Mucosa of rectum (tissue), 2 donors: Measurements from ENCODE around the gene ANKS1A.
A peak's percentile ranks its signal among the peaks of the same experiment; 100 is the strongest.

ENCODE experiments used
- H3K27ac ChIP-seq, 2 donors: one replicate each; pipeline ENCODE4 v1.7.0; 2013; ENCODE audit warnings: inconsistent platforms in 2 of 2, low read depth in 2 of 2, low read length in 2 of 2
- H3K27me3 ChIP-seq, 2 donors: one replicate each; pipeline ENCODE4 v1.7.0; 2013; ENCODE audit warnings: low read length in 2 of 2; ENCODE audit not compliant: control insufficient read depth in 2 of 2, insufficient read depth in 2 of 2
- H3K36me3 ChIP-seq, 2 donors: one replicate each; pipeline ENCODE4 v1.7.0; 2013; ENCODE audit warnings: low read length in 2 of 2; ENCODE audit not compliant: control insufficient read depth in 2 of 2, insufficient read depth in 2 of 2
- H3K4me1 ChIP-seq, 2 donors: one replicate each; pipeline ENCODE4 v1.7.0; 2013; ENCODE audit warnings: low read length in 2 of 2, mild to moderate bottlenecking in 1 of 2; ENCODE audit not compliant: control insufficient read depth in 2 of 2, insufficient read depth in 2 of 2
- H3K4me3 ChIP-seq, 2 donors: one replicate each; pipeline ENCODE4 v1.7.0; 2013; ENCODE audit warnings: low read length in 2 of 2
- H3K9ac ChIP-seq, 2 donors: one replicate each; pipeline ENCODE4 v1.7.0; 2013; ENCODE audit warnings: low read length in 2 of 2, low read depth in 1 of 2, mild to moderate bottlenecking in 1 of 2
- H3K9me3 ChIP-seq, 2 donors: one replicate each; pipeline ENCODE4 v1.7.0; 2013; ENCODE audit warnings: low read length in 2 of 2; ENCODE audit not compliant: control insufficient read depth in 2 of 2
- donor health status: healthy.
- donor health status: Normal muscosa, but diverticular disease.

ANKS1A gene

GRCh38 chr6:35050757-35051330, 161.8 kb downstream of the ANKS1A start:
- H3K4me1 ChIP-seq, result peaks cover 24 to 51% of the 10 kb centered on the region in 2 donors
- no peaks in the 10 kb centered on the region for H3K9me3 ChIP-seq
- H3K27me3 ChIP-seq, result no peaks in the 10 kb centered on the region
- peak overlapping the region; percentile 75 to 93 for H3K27ac ChIP-seq
- H3K36me3 ChIP-seq, result peaks cover 7 to 10% of the 10 kb centered on the region in 2 donors
- H3K9ac ChIP-seq, result peak overlapping the region in 1 of 2 donors; percentile 1
- no peak overlapping the region for H3K4me3 ChIP-seq

GRCh38 chr6:35051396-35051795, 162.3 kb downstream of the ANKS1A start:
- Histone ChIP-seq H3K9ac (no peak overlapping the region), H3K4me1 (peaks cover 19 to 46% of the 10 kb centered on the region in 2 donors), H3K36me3 (peaks cover 9 to 10% of the 10 kb centered on the region in 2 donors)

GRCh38 chr6:35051997-35052583, 163.0 kb downstream of the ANKS1A start:
- Histone ChIP-seq H3K4me1 (peaks cover 12 to 39% of the 10 kb centered on the region in 2 donors), H3K4me3 (no peak overlapping the region), H3K27ac (no peak overlapping the region), H3K9ac (no peak overlapping the region), H3K36me3 (peaks cover 10 to 12% of the 10 kb centered on the region in 2 donors), H3K27me3 (no peaks in the 10 kb centered on the region), H3K9me3 (no peaks in the 10 kb centered on the region)

More at GRCh38 chr6:35051396-35051795, 162.3 kb downstream of the ANKS1A start:
- no peak overlapping the region for H3K4me3 ChIP-seq
- no peaks in the 10 kb centered on the region for H3K27me3 ChIP-seq
- H3K9me3 ChIP-seq, result no peaks in the 10 kb centered on the region
- H3K27ac ChIP-seq, result no peak overlapping the region

GRCh38 chr6:35052694-35053565, 163.9 kb downstream of the ANKS1A start:
- no peaks in the 10 kb centered on the region for H3K9me3 ChIP-seq
- H3K9ac ChIP-seq, result no peak overlapping the region
- peaks cover 12 to 15% of the 10 kb centered on the region in 2 donors for H3K36me3 ChIP-seq
- peaks cover 9 to 31% of the 10 kb centered on the region in 2 donors for H3K4me1 ChIP-seq
- H3K27me3 ChIP-seq, result no peaks in the 10 kb centered on the region
- H3K27ac ChIP-seq, result peak overlapping the region; percentile 17 to 40
- no peak overlapping the region for H3K4me3 ChIP-seq

GRCh38 chr6:35053701-35054100, 164.6 kb downstream of the ANKS1A start:
- Histone ChIP-seq H3K9ac (no peak overlapping the region), H3K4me1 (peaks cover 9 to 23% of the 10 kb centered on the region in 2 donors), H3K27ac (peak overlapping the region in 1 of 2 donors; percentile 17), H3K9me3 (no peaks in the 10 kb centered on the region), H3K4me3 (no peak overlapping the region), H3K36me3 (peaks cover 17 to 21% of the 10 kb centered on the region in 2 donors), H3K27me3 (no peaks in the 10 kb centered on the region)

- Histone ChIP-seq H3K9me3 (no peaks in the 10 kb centered on the region), H3K9ac (no peak overlapping the region), H3K27me3 (no peaks in the 10 kb centered on the region), H3K4me3 (no peak overlapping the region), H3K27ac (no peak overlapping the region), H3K36me3 (peaks cover 18 to 21% of the 10 kb centered on the region in 2 donors), H3K4me1 (peaks cover 8 to 18% of the 10 kb centered on the region in 2 donors)
These were observed 165.2 kb downstream of the ANKS1A start for GRCh38 chr6:35054106-35054742.

- Histone ChIP-seq H3K27me3 (no peaks in the 10 kb centered on the region), H3K36me3 (peaks cover 20 to 22% of the 10 kb centered on the region in 2 donors), H3K9ac (no peak overlapping the region), H3K4me3 (no peak overlapping the region), H3K9me3 (no peaks in the 10 kb centered on the region), H3K27ac (no peak overlapping the region), H3K4me1 (peaks cover 7 to 13% of the 10 kb centered on the region in 2 donors)
These were observed 165.7 kb downstream of the ANKS1A start for GRCh38 chr6:35054743-35055130.

- Histone ChIP-seq H3K36me3 (peaks cover 32 to 33% of the 10 kb centered on the region in 2 donors), H3K4me3 (no peak overlapping the region), H3K9me3 (no peaks in the 10 kb centered on the region), H3K27ac (no peak overlapping the region), H3K27me3 (no peaks in the 10 kb centered on the region), H3K4me1 (peaks cover 4 to 9% of the 10 kb centered on the region in 2 donors), H3K9ac (no peak overlapping the region)
These were observed 166.8 kb downstream of the ANKS1A start for GRCh38 chr6:35055891-35056290.

GRCh38 chr6:35056952-35057351, 167.9 kb downstream of the ANKS1A start:
- no peak overlapping the region for H3K27ac ChIP-seq
- H3K36me3 ChIP-seq, result peaks cover 39% of the 10 kb centered on the region in 2 donors
- H3K27me3 ChIP-seq, result no peaks in the 10 kb centered on the region
- no peak overlapping the region for H3K9ac ChIP-seq
- H3K4me3 ChIP-seq, result no peak overlapping the region
- H3K4me1 ChIP-seq, result peaks cover 4 to 5% of the 10 kb centered on the region in 2 donors
- no peaks in the 10 kb centered on the region for H3K9me3 ChIP-seq
